ENCODE measurements around the gene SLC35G3. TPM values are rescaled to one million over a fixed set of nuclear protein-coding genes. Genes with fewer than 3 reads are reported as not detected.

SLC35G3 gene
- total RNA-seq, 1 donor from 2014 or later: not detected

DNA sequence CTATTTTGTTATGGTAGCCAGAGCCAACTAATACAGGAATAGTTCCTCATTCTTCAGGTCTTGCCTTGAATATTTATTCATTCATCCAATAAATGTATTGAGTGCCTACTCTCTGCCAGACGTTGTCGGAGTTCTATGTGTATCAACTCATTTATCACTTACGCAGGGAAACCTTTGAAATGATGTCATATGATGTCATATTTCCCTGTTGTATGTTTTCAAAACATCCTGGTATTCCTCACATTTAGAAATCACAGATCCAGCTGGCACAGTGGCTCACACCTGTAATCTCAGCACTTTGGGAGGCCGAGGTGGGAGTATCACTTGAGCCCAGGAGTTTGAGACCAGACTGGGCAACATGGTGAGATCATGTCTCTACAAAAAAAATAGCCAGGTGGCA lies 49.4 kb downstream of the SLC35G3 start:
- Mint-ChIP-seq H3K4me3 (peak overlapping the region; percentile 55), H3K9me3 (no peaks in the 10 kb centered on the region), H3K36me3 (ENCODE audit: low read depth) (no peaks in the 10 kb centered on the region), H3K27me3 (ENCODE audit: low read depth) (peaks cover 4% of the 10 kb centered on the region), H3K27ac (ENCODE audit: unreplicated experiment) (no peak overlapping the region), H3K4me1 (peaks cover 6% of the 10 kb centered on the region)
- TF ChIP-seq, protein P1, sequence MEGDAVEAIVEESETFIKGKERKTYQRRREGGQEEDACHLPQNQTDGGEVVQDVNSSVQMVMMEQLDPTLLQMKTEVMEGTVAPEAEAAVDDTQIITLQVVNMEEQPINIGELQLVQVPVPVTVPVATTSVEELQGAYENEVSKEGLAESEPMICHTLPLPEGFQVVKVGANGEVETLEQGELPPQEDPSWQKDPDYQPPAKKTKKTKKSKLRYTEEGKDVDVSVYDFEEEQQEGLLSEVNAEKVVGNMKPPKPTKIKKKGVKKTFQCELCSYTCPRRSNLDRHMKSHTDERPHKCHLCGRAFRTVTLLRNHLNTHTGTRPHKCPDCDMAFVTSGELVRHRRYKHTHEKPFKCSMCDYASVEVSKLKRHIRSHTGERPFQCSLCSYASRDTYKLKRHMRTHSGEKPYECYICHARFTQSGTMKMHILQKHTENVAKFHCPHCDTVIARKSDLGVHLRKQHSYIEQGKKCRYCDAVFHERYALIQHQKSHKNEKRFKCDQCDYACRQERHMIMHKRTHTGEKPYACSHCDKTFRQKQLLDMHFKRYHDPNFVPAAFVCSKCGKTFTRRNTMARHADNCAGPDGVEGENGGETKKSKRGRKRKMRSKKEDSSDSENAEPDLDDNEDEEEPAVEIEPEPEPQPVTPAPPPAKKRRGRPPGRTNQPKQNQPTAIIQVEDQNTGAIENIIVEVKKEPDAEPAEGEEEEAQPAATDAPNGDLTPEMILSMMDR (conservative IDR thresholded peaks at IDR 0.05): no peak
- no peak for DNase-seq (ENCODE audit: low read depth, low spot score)

Other genes starting within 250 kb of the SLC35G3 start
- 2.3 and 2.5 TPM in 2 replicates for gene CCT6B, start 232.9 kb downstream of the SLC35G3 start, total RNA-seq
- 21.2 TPM in 2 replicates for gene ZNF830, start 232.9 kb downstream of the SLC35G3 start, total RNA-seq
- 110 and 126 TPM in 2 replicates for gene LIG3, start 213.9 kb downstream of the SLC35G3 start, total RNA-seq
- gene RFFL, start 130.7 kb downstream of the SLC35G3 start, total RNA-seq: 22.5 and 23.2 TPM in 2 replicates
- gene RAD51D, start 74.5 kb downstream of the SLC35G3 start, total RNA-seq: 21.3 and 22.5 TPM in 2 replicates
- not detected in 2 replicates for gene FNDC8, start 72.8 kb downstream of the SLC35G3 start, total RNA-seq
- gene NLE1, start 52.1 kb downstream of the SLC35G3 start, total RNA-seq: 35.8 and 40.0 TPM in 2 replicates
- gene UNC45B, start 46.6 kb downstream of the SLC35G3 start, total RNA-seq: not detected in 2 replicates
- 8.7 and 10.6 TPM in 2 replicates for gene SLFN5, start 48.7 kb upstream of the SLC35G3 start, total RNA-seq
- 17.6 and 20.2 TPM in 2 replicates for gene SLFN11, start 179.2 kb upstream of the SLC35G3 start, total RNA-seq
- 15.1 and 17.5 TPM in 2 replicates for gene SLFN12, start 238.1 kb upstream of the SLC35G3 start, total RNA-seq